GM23338 (cell line): ENCODE results near the gene LENG9. TPM values are rescaled to one million over a fixed set of nuclear protein-coding genes. Genes with fewer than 3 reads are reported as not detected.

Source experiments
- ATAC-seq: fragments of 200-7000 bp; cut with Tn5 transposase; 3 replicates; pipeline ENCODE4 v1.9.1; 2020
- DNase-seq: peaks from one replicate; pipeline ENCODE4 v3.0.0-alpha.2; 2015; ENCODE audit warnings: low spot score
- H2AFZ ChIP-seq: fragments of 200-600 bp; sonication (generic); 2 replicates; pipeline ENCODE4 v1.8.0; 2016; ENCODE audit warnings: antibody characterized with exemption, mild to moderate bottlenecking, moderate library complexity
- H3F3A ChIP-seq: fragments of 200-600 bp; sonication (generic); replicated peaks from 2 replicates; pipeline ENCODE4 v1.8.0; 2017; ENCODE audit warnings: antibody characterized with exemption, mixed run types, low read depth
- H3K27ac ChIP-seq: fragments of 200-600 bp; sonication (generic); 2 replicates; pipeline ENCODE4 v1.6.1; 2016; ENCODE audit warnings: low read depth
- H3K27me3 ChIP-seq: fragments of 200-600 bp; sonication (generic); 2 replicates; pipeline ENCODE4 v1.8.0; 2016; ENCODE audit warnings: mild to moderate bottlenecking, mixed run types, moderate library complexity; ENCODE audit not compliant: insufficient read depth
- H3K36me3 ChIP-seq: fragments of 200-600 bp; sonication (generic); 2 replicates; pipeline ENCODE4 v1.8.0; 2016; ENCODE audit warnings: mild to moderate bottlenecking; ENCODE audit not compliant: insufficient read depth
- H3K4me1 ChIP-seq: fragments of 200-600 bp; sonication (generic); 2 replicates; pipeline ENCODE4 v1.8.0; 2016; ENCODE audit warnings: mild to moderate bottlenecking, moderate library complexity; ENCODE audit not compliant: insufficient read depth
- H3K4me2 ChIP-seq: fragments of 200-600 bp; sonication (generic); 2 replicates; pipeline ENCODE4 v1.7.1; 2017; ENCODE audit warnings: mixed run types
- H3K4me3 ChIP-seq: fragments of 200-600 bp; sonication (generic); 2 replicates; pipeline ENCODE4 v1.6.1; 2016; ENCODE audit warnings: mixed run types
- H3K79me2 ChIP-seq: fragments of 200-600 bp; sonication (generic); replicated peaks from 2 replicates; pipeline ENCODE4 v1.8.0; 2017; ENCODE audit warnings: mild to moderate bottlenecking; ENCODE audit not compliant: insufficient read depth
- H3K9me2 ChIP-seq: fragments of 200-600 bp; sonication (generic); 2 replicates; pipeline ENCODE4 v1.8.0; 2017; ENCODE audit not compliant: insufficient read depth
- H4K20me1 ChIP-seq: fragments of 200-600 bp; sonication (generic); replicated peaks from 2 replicates; pipeline ENCODE4 v1.8.0; 2017; ENCODE audit warnings: mild to moderate bottlenecking; ENCODE audit not compliant: insufficient read depth
- H3K27ac Mint-ChIP-seq: 2 replicates; pipeline ENCODE4 v1.8.0; 2020; ENCODE audit warnings: inconsistent platforms, mild to moderate bottlenecking, moderate library complexity, mixed read lengths
- H3K27me3 Mint-ChIP-seq: 3 replicates; pipeline ENCODE4 v1.8.0; 2022; ENCODE audit warnings: low read depth, mild to moderate bottlenecking, moderate library complexity, mixed read lengths, inconsistent platforms; ENCODE audit not compliant: insufficient read depth, poor library complexity
- H3K36me3 Mint-ChIP-seq: 3 replicates; pipeline ENCODE4 v1.8.0; 2021; ENCODE audit warnings: low read depth, mild to moderate bottlenecking, inconsistent platforms, moderate library complexity, mixed read lengths
- H3K4me1 Mint-ChIP-seq: 3 replicates; pipeline ENCODE4 v1.8.0; 2020; ENCODE audit warnings: mild to moderate bottlenecking, inconsistent platforms, mixed read lengths
- H3K4me3 Mint-ChIP-seq: 3 replicates; pipeline ENCODE4 v1.8.0; 2021; ENCODE audit warnings: moderate library complexity, mild to moderate bottlenecking, inconsistent platforms, mixed read lengths
- H3K9me3 Mint-ChIP-seq: 3 replicates; pipeline ENCODE4 v1.8.0; 2020; ENCODE audit warnings: moderate library complexity, mild to moderate bottlenecking, inconsistent platforms, mixed read lengths
- CREB1 ChIP-seq: fragments of 250-450 bp; sonication (Bioruptor Pico); IDR thresholded peaks from 2 replicates; pipeline ENCODE4 v1.5.0; 2020; ENCODE audit warnings: low read depth, mild to moderate bottlenecking, moderate library complexity
- JUNB ChIP-seq: IDR thresholded peaks from one replicate; pipeline ENCODE4 v1.6.1; 2016; ENCODE audit warnings: antibody characterized with exemption; ENCODE audit not compliant: unreplicated experiment
- POLR2AphosphoS5 ChIP-seq: IDR thresholded peaks from 2 replicates; pipeline ENCODE4 v1.6.1; 2016; ENCODE audit warnings: antibody characterized with exemption, low read depth
- ZNF114 ChIP-seq: fragments of 250-450 bp; sonication (Bioruptor Pico); IDR thresholded peaks from 2 replicates; pipeline ENCODE4 v1.5.0; 2020; ENCODE audit warnings: mild to moderate bottlenecking, moderate library complexity
- ZNF331 ChIP-seq: fragments of 250-450 bp; sonication (Bioruptor Pico); IDR thresholded peaks from 2 replicates; pipeline ENCODE4 v1.5.0; 2020; ENCODE audit warnings: low read depth, mild to moderate bottlenecking, moderate library complexity
- ZNF462 ChIP-seq: fragments of 250-450 bp; sonication (Bioruptor Pico); IDR thresholded peaks from 2 replicates; pipeline ENCODE4 v1.5.0; 2020; ENCODE audit warnings: mild to moderate bottlenecking, moderate library complexity
- polyA plus RNA-seq: library from polyadenylated mRNA; unstranded; fragments of >200 nt; fragmentation: Nextera tagmentation; extraction: Ambion mirVana; gene quantifications from 2 replicates; pipeline ENCODE4 v1.2.1, GENCODE V29; 2016
- total RNA-seq: library from RNA; depleted of rRNA; stranded (reverse); fragments of >200 nt; shearing (Covaris generic); gene quantifications from 2 replicates; pipeline ENCODE4 v1.2.3, GENCODE V29; 2014
- TF ChIP-seq, protein P1 (sequence below), 2 experiments: fragments of 200-600 bp in 1 of 2; sonication (generic) in 1 of 2; conservative IDR thresholded peaks; 2 replicates each; pipeline versions ENCODE4 v1.5.1 to v1.6.1; 2016 to 2017; ENCODE audit warnings: antibody characterized with exemption in 2 of 2, low read depth in 2 of 2, mild to moderate bottlenecking in 2 of 2, moderate library complexity in 1 of 2

Gene LENG9
- total and polyA plus RNA-seq, 2 experiments from 2014 or later: 0.26 to 6.4 TPM

DNA sequence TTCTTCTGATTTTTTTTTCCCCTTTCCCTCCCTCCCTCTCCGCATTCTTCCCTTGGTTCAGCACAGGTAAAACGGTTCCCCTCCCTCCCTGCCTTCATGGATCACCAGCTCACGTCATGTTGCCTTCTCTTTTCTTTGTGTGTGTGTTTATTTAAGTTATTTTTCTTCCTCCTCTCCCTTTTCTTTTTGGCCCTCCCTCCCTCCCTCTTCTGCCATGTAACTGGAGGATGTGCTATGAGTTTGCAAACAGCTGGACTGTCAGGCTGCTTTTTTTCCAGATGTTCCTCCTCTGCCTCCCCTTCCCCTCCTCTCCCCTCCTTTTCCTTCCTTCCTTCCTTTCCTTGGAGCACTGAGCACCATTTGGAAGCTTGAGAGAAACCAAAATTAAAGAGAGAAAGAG is 2.0 kb downstream of the LENG9 start (continued):
- TF ChIP-seq ZNF462: no peak
- TF ChIP-seq, protein P1, sequence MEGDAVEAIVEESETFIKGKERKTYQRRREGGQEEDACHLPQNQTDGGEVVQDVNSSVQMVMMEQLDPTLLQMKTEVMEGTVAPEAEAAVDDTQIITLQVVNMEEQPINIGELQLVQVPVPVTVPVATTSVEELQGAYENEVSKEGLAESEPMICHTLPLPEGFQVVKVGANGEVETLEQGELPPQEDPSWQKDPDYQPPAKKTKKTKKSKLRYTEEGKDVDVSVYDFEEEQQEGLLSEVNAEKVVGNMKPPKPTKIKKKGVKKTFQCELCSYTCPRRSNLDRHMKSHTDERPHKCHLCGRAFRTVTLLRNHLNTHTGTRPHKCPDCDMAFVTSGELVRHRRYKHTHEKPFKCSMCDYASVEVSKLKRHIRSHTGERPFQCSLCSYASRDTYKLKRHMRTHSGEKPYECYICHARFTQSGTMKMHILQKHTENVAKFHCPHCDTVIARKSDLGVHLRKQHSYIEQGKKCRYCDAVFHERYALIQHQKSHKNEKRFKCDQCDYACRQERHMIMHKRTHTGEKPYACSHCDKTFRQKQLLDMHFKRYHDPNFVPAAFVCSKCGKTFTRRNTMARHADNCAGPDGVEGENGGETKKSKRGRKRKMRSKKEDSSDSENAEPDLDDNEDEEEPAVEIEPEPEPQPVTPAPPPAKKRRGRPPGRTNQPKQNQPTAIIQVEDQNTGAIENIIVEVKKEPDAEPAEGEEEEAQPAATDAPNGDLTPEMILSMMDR (conservative IDR thresholded peaks at IDR 0.05; ENCODE audit: low read depth in 2 of 2): no peak
- no peak for TF ChIP-seq JUNB
- no peak; the same call in 1 of the 2 replicates for TF ChIP-seq POLR2AphosphoS5
- TF ChIP-seq CREB1 (CRISPR knock-in tag): no peak
- no peak for TF ChIP-seq ZNF114 (CRISPR knock-in tag)

DNA sequence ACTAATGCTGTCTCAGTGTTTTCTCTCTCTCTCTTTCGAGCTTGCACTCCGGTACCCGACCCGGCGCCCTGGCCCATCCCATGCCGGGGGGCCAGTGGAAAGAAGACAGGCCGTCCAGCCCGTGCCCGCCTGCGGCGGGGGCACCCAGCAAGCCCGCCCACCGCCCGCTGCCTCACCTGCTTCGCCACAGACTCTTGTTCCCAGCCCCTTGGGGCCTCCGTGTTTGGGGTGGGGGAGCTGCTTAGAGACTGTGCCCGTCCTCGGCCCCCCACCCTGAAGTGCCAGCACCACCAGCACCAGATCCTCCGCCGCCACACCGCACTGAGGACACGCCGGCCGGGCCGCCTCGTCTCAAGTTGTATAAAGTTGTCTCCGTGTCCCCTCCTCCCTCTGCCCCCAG is 2.4 kb downstream of the LENG9 start:
- peaks cover 6% of the 10 kb centered on the region; the same call in 1 of the 2 replicates for H3F3A ChIP-seq
- Mint-ChIP-seq H3K27me3 (peaks cover 32% of the 10 kb centered on the region), H3K4me1 (peaks cover 15% of the 10 kb centered on the region; the same call in 2 of the 3 replicates), H3K4me3 (peak overlapping the region; percentile 12; the same call in 1 of the 3 replicates), H3K36me3 (peaks cover 47% of the 10 kb centered on the region), H3K27ac (no peak overlapping the region; the same call in 1 of the 2 replicates), H3K9me3 (peaks cover 5% of the 10 kb centered on the region; the same call in 1 of the 3 replicates)
- no peak overlapping the region for H3K4me3 ChIP-seq
- no peak for DNase-seq
- TF ChIP-seq, protein P1 (conservative IDR thresholded peaks at IDR 0.05; ENCODE audit: low read depth in 2 of 2): no peak
- TF ChIP-seq POLR2AphosphoS5 (no peak), ZNF331 (CRISPR knock-in tag) (no peak)
- no peak overlapping the region for H3K27ac ChIP-seq
- 0 out of 2 replicates have a peak, but pooled peaks cover 6% of the 10 kb centered on the region for H4K20me1 ChIP-seq
- no peaks in the 10 kb centered on the region; the same call in 1 of the 2 replicates for H3K79me2 ChIP-seq
- H3K27me3 ChIP-seq: peaks cover 9% of the 10 kb centered on the region
- peaks cover 3% of the 10 kb centered on the region; the same call in 1 of the 2 replicates for H3K4me1 ChIP-seq
- no peaks in the 10 kb centered on the region for H3K9me2 ChIP-seq
- H2AFZ ChIP-seq: no peak overlapping the region
- H3K4me2 ChIP-seq: no peak overlapping the region
- no peak for ATAC-seq
- H3K36me3 ChIP-seq: peaks cover 14% of the 10 kb centered on the region
